K562 (cell line): ENCODE data around the gene TNFAIP1. TPM values are rescaled to one million over a fixed set of nuclear protein-coding genes. Genes with fewer than 3 reads are reported as not detected.
A peak's percentile ranks its signal among the peaks of the same experiment; 100 is the strongest.

Source experiments
- ADNP ChIP-seq: fragments of 200-800 bp; sonication (Bioruptor generic); IDR thresholded peaks from 2 replicates; pipeline ENCODE4 v1.6.1; 2016; ENCODE audit warnings: missing genetic modification characterization, missing compliant biosample characterization
- EWSR1 ChIP-seq: fragments of 450-650 bp; IDR thresholded peaks from 2 replicates; pipeline ENCODE4 v1.6.1; 2018; ENCODE audit warnings: borderline replicate concordance, mild to moderate bottlenecking, low read depth, moderate library complexity; ENCODE audit not compliant: partially characterized antibody
- GTF2E2 ChIP-seq: fragments of 200-800 bp; sonication (Bioruptor generic); IDR thresholded peaks from 2 replicates; pipeline ENCODE4 v1.6.1; 2016; ENCODE audit warnings: missing genetic modification characterization, missing compliant biosample characterization
- HDAC3 ChIP-seq: fragments of 450-650 bp; IDR thresholded peaks from 2 replicates; pipeline ENCODE4 v1.6.1; 2018; ENCODE audit warnings: borderline replicate concordance, mild to moderate bottlenecking, moderate library complexity; ENCODE audit not compliant: partially characterized antibody
- KHSRP ChIP-seq: fragments of 450-650 bp; IDR thresholded peaks from 2 replicates; pipeline ENCODE4 v1.6.1; 2017
- MAFK ChIP-seq: IDR thresholded peaks from 2 replicates; pipeline ENCODE4 v1.6.1; 2011; ENCODE audit warnings: low read length, improper control_type of control experiment
- MCM3 ChIP-seq: fragments of 450-650 bp; IDR thresholded peaks from 2 replicates; pipeline ENCODE4 v1.6.1; 2016
- NFIC ChIP-seq: fragments of 450-650 bp; IDR thresholded peaks from 2 replicates; pipeline ENCODE4 v1.6.1; 2017; ENCODE audit warnings: mild to moderate bottlenecking, inconsistent platforms
- NFXL1 ChIP-seq: fragments of 450-650 bp; formaldehyde crosslinking; IDR thresholded peaks from 2 replicates; pipeline ENCODE4 v1.4.0; 2021; ENCODE audit warnings: mild to moderate bottlenecking
- NR4A1 ChIP-seq, 2 experiments: fragments of 250-450 bp in 1 of 2; fragments of 450-650 bp in 1 of 2; sonication (Bioruptor Pico) in 1 of 2; IDR thresholded peaks; 2 replicates each; pipeline versions ENCODE4 v1.4.0 to v1.6.1; 2016 to 2020; ENCODE audit warnings: mild to moderate bottlenecking in 2 of 2, missing compliant biosample characterization in 1 of 2, missing genetic modification characterization in 1 of 2, moderate library complexity in 1 of 2
- PTTG1 ChIP-seq: fragments of 450-650 bp; IDR thresholded peaks from 2 replicates; pipeline ENCODE4 v1.6.1; 2016; ENCODE audit warnings: low read depth, mild to moderate bottlenecking, missing genetic modification characterization, missing compliant biosample characterization
- TFAM ChIP-seq: fragments of 250-450 bp; sonication (Bioruptor Pico); conservative IDR thresholded peaks from 2 replicates; pipeline ENCODE4 v1.5.0; 2021; ENCODE audit warnings: mild to moderate bottlenecking, moderate library complexity
- XRCC3 ChIP-seq: fragments of 450-650 bp; IDR thresholded peaks from 2 replicates; pipeline ENCODE4 v1.6.1; 2017; ENCODE audit warnings: mild to moderate bottlenecking, moderate library complexity
- ZBTB49 ChIP-seq: sonication (generic); formaldehyde crosslinking; IDR thresholded peaks from 2 replicates; pipeline ENCODE4 v1.8.0; 2022; ENCODE audit warnings: missing genetic modification reagents, mild to moderate bottlenecking, borderline replicate concordance
- ZC3H4 ChIP-seq: sonication (generic); formaldehyde crosslinking; IDR thresholded peaks from 2 replicates; pipeline ENCODE4 v1.9.0; 2021; ENCODE audit warnings: missing genetic modification reagents, borderline replicate concordance
- ZFPM2 ChIP-seq: fragments of 250-450 bp; sonication (Bioruptor Pico); IDR thresholded peaks from 2 replicates; pipeline ENCODE4 v1.5.1; 2022; ENCODE audit warnings: mild to moderate bottlenecking
- ZNF23 ChIP-seq: fragments of 250-450 bp; sonication (Bioruptor Pico); IDR thresholded peaks from 2 replicates; pipeline ENCODE4 v1.4.0; 2020; ENCODE audit warnings: mild to moderate bottlenecking
- ZNF584 ChIP-seq: fragments of 200-800 bp; sonication (Bioruptor generic); IDR thresholded peaks from 2 replicates; pipeline ENCODE4 v1.6.1; 2016; ENCODE audit warnings: low read depth, mild to moderate bottlenecking, missing genetic modification characterization, missing compliant biosample characterization
- polyA plus RNA-seq, 8 experiments: library from polyadenylated mRNA; depleted of rRNA in 4 of 8; stranded (reverse) in 5 of 8; unstranded in 3 of 8; fragments of >200 nt; fragmentation: Nextera tagmentation in 2 of 8; fragmentation: Illumina TruSeq in 1 of 8; extraction: Ambion mirVana in 2 of 8; extraction: Trizol in 1 of 8; gene quantifications; 2 replicates each; pipeline versions ENCODE4 v1.2.1 to v1.2.3, GENCODE V29; 2011 to 2014; ENCODE audit warnings: inconsistent platforms in 1 of 8, missing spikeins in 1 of 8
- total RNA-seq, 7 experiments: library from RNA; depleted of rRNA in 6 of 7; stranded (reverse); fragments of >200 nt in 6 of 7; fragmentation: Illumina TruSeq in 2 of 7; extraction: Trizol in 2 of 7; gene quantifications; 2 replicates each; pipeline versions ENCODE4 v1.2.1 to v1.2.3, GENCODE V29; 2011 to 2021; ENCODE audit warnings: low replicate concordance in 1 of 7
- TF ChIP-seq, protein P1 (sequence below): fragments of 250-450 bp; sonication (Bioruptor Pico); IDR thresholded peaks from 2 replicates; pipeline ENCODE4 v1.4.0; 2020; ENCODE audit warnings: mild to moderate bottlenecking, moderate library complexity, borderline replicate concordance
- TF ChIP-seq, protein P2 (sequence below): fragments of 250-450 bp; sonication (Bioruptor Pico); IDR thresholded peaks from 2 replicates; pipeline ENCODE4 v1.4.0; 2020; ENCODE audit warnings: mild to moderate bottlenecking, moderate library complexity

TNFAIP1 gene
- total and polyA plus RNA-seq, 9 of the 15 experiments (the other 6 are each of a cell fraction or from before 2014, with no cell fraction given): 2.1 to 20.1 (median 8.2) TPM

DNA sequence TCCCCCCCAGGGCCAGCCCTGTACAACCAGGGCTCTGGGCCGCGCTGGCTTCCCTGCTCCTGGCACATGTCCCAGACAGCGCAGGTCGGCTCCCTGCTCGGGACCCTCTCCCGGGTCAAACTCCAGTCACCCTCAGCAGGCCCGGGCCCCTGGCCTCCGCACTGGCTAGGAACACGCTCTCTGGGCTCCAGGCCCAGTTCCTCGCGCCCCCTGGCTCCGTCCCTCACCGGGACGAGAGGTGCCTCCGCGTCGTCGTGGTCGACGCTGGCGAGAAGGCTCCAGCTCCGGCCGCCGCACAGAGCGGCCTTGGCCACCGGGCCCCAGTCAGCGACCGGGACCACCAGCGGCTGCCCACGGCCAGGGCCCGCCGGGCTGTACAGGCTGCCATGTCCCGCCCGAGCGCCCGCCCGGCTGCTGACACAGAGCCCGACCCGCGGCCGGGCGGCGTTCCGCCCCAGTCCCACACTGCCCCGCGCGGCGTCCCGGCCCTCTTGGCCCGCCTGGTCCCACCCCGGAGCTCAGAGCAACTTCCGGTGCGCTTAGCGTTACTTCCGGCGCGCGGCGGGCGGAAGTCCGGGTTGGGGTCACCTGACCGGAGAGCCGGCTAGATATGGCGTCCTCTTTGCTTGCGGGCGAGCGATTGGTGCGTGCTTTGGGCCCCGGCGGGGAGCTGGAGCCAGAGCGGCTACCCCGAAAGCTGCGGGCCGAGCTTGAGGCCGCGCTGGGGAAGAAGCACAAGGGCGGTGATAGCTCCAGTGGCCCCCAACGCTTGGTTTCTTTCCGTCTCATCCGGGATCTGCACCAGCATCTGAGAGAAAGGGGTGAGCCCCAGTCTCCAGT is 21.7 kb downstream of the TNFAIP1 start, which contains the start of gene POLDIP2 (continued):
- TF ChIP-seq NFIC (peak; percentile 55), ZBTB49 (CRISPR knock-in tag) (no peak), ZNF584 (CRISPR knock-in tag) (no peak), MAFK (no peak), ADNP (tag) (no peak), NR4A1 (CRISPR knock-in tag; IDR thresholded peaks at IDR 0.05) (no peak), NR4A1 (tag; IDR thresholded peaks at IDR 0.05) (no peak), ZNF23 (CRISPR knock-in tag) (no peak), HDAC3 (no peak), NFXL1 (CRISPR knock-in tag) (no peak), KHSRP (no peak), ZFPM2 (peak; percentile 66; the same call in 1 of the 2 replicates), TFAM (no peak), XRCC3 (no peak), EWSR1 (no peak), ZC3H4 (CRISPR knock-in tag) (no peak), MCM3 (no peak), PTTG1 (tag) (no peak), GTF2E2 (tag) (no peak)
- TF ChIP-seq, protein P1, sequence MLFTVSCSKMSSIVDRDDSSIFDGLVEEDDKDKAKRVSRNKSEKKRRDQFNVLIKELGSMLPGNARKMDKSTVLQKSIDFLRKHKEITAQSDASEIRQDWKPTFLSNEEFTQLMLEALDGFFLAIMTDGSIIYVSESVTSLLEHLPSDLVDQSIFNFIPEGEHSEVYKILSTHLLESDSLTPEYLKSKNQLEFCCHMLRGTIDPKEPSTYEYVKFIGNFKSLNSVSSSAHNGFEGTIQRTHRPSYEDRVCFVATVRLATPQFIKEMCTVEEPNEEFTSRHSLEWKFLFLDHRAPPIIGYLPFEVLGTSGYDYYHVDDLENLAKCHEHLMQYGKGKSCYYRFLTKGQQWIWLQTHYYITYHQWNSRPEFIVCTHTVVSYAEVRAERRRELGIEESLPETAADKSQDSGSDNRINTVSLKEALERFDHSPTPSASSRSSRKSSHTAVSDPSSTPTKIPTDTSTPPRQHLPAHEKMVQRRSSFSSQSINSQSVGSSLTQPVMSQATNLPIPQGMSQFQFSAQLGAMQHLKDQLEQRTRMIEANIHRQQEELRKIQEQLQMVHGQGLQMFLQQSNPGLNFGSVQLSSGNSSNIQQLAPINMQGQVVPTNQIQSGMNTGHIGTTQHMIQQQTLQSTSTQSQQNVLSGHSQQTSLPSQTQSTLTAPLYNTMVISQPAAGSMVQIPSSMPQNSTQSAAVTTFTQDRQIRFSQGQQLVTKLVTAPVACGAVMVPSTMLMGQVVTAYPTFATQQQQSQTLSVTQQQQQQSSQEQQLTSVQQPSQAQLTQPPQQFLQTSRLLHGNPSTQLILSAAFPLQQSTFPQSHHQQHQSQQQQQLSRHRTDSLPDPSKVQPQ (CRISPR knock-in tag): no peak
- TF ChIP-seq, protein P2, sequence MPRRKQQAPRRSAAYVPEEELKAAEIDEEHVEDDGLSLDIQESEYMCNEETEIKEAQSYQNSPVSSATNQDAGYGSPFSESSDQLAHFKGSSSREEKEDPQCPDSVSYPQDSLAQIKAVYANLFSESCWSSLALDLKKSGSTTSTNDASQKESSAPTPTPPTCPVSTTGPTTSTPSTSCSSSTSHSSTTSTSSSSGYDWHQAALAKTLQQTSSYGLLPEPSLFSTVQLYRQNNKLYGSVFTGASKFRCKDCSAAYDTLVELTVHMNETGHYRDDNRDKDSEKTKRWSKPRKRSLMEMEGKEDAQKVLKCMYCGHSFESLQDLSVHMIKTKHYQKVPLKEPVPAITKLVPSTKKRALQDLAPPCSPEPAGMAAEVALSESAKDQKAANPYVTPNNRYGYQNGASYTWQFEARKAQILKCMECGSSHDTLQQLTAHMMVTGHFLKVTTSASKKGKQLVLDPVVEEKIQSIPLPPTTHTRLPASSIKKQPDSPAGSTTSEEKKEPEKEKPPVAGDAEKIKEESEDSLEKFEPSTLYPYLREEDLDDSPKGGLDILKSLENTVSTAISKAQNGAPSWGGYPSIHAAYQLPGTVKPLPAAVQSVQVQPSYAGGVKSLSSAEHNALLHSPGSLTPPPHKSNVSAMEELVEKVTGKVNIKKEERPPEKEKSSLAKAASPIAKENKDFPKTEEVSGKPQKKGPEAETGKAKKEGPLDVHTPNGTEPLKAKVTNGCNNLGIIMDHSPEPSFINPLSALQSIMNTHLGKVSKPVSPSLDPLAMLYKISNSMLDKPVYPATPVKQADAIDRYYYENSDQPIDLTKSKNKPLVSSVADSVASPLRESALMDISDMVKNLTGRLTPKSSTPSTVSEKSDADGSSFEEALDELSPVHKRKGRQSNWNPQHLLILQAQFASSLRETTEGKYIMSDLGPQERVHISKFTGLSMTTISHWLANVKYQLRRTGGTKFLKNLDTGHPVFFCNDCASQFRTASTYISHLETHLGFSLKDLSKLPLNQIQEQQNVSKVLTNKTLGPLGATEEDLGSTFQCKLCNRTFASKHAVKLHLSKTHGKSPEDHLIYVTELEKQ: 0 out of 2 replicates have a peak, but pooled peaks have one; percentile 6
